Activated CD8-positive, alpha-beta T cell treated with anti-CD3 and anti-CD28 coated beads for 36 hours (primary cell): ENCODE results near the gene HS6ST2. TPM values are rescaled to one million over a fixed set of nuclear protein-coding genes. Genes with fewer than 3 reads are reported as not detected.

ENCODE experiments used
- ATAC-seq: fragments of 200-7000 bp; cut with Tn5 transposase; one replicate; pipeline ENCODE4 v1.10.0; 2021; ENCODE audit warnings: mild to moderate bottlenecking, moderate library complexity
- CTCF ChIA-PET: fragments of 350-600 bp; sonication (Branson Sonifier 250); formaldehyde crosslinking; loops from one replicate; lab custom pipeline; 2021; ENCODE audit warnings: antibody characterized with exemption; lab: Charles Lee
- POLR2A ChIA-PET: fragments of 350-600 bp; sonication (Branson Sonifier 250); formaldehyde crosslinking; loops from one replicate; lab custom pipeline; 2021; ENCODE audit warnings: antibody characterized with exemption; lab: Charles Lee
- DNase-seq: peaks from one replicate; pipeline ENCODE4 v3.0.0-alpha.2; 2020
- H3K27ac Mint-ChIP-seq: one replicate; pipeline ENCODE4 v1.8.0; 2021; ENCODE audit warnings: mild to moderate bottlenecking, mixed read lengths
- H3K27me3 Mint-ChIP-seq: one replicate; pipeline ENCODE4 v1.8.0; 2021; ENCODE audit warnings: mixed read lengths
- H3K36me3 Mint-ChIP-seq: one replicate; pipeline ENCODE4 v1.8.0; 2021; ENCODE audit warnings: low read depth, mixed read lengths
- H3K4me1 Mint-ChIP-seq: one replicate; pipeline ENCODE4 v1.8.0; 2021; ENCODE audit warnings: low read depth, mixed read lengths
- H3K4me3 Mint-ChIP-seq: one replicate; pipeline ENCODE4 v1.8.0; 2021; ENCODE audit warnings: mild to moderate bottlenecking, moderate library complexity, mixed read lengths
- H3K9me3 Mint-ChIP-seq: one replicate; pipeline ENCODE4 v1.8.0; 2021; ENCODE audit warnings: mixed read lengths
- intact Hi-C: fragments of 100-400 bp; cut with micrococcal nuclease; formaldehyde crosslinking; loops from one replicate; pipeline ENCODE4 v1.10.0; 2022
- total RNA-seq, 2 experiments: library from RNA; stranded (reverse); gene quantifications; one replicate each; pipeline ENCODE4 v1.2.3, GENCODE V29; 2021
- TF ChIP-seq, protein P1 (sequence below): fragments of 200-600 bp; IDR thresholded peaks from one replicate; pipeline ENCODE4 v1.8.0; 2022; ENCODE audit warnings: antibody characterized with exemption, mild to moderate bottlenecking

The HS6ST2 gene
- total RNA-seq, 2 experiments from 2014 or later: 0.14 to 0.47 TPM

DNA sequence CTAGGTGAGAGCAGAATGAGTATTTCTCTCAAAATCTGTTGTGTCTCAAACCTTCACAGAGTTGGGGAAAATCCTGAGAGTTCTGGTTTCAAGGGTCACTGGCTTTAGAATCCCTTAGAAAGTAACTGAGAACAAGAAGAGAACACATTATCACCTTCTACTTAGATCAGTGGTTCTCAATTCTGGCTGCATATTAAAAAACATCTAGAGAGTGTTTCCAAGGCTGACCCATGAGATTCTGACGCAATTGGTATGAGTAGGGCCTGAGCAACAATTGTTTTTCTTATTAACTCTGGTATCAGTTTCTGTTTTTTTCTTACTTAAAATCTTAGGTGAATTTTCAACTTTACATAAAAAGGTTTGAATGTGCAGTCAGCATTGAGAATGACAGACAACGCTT, 212.8 kb downstream of the HS6ST2 start:
- Mint-ChIP-seq H3K9me3 (no peaks in the 10 kb centered on the region), H3K36me3 (no peaks in the 10 kb centered on the region), H3K27me3 (peaks cover 2% of the 10 kb centered on the region), H3K4me1 (peaks cover 10% of the 10 kb centered on the region), H3K4me3 (no peak overlapping the region), H3K27ac (no peak overlapping the region)
- CTCF ChIA-PET: no interaction called here
- POLR2A ChIA-PET: no interaction called here
- TF ChIP-seq, protein P1, sequence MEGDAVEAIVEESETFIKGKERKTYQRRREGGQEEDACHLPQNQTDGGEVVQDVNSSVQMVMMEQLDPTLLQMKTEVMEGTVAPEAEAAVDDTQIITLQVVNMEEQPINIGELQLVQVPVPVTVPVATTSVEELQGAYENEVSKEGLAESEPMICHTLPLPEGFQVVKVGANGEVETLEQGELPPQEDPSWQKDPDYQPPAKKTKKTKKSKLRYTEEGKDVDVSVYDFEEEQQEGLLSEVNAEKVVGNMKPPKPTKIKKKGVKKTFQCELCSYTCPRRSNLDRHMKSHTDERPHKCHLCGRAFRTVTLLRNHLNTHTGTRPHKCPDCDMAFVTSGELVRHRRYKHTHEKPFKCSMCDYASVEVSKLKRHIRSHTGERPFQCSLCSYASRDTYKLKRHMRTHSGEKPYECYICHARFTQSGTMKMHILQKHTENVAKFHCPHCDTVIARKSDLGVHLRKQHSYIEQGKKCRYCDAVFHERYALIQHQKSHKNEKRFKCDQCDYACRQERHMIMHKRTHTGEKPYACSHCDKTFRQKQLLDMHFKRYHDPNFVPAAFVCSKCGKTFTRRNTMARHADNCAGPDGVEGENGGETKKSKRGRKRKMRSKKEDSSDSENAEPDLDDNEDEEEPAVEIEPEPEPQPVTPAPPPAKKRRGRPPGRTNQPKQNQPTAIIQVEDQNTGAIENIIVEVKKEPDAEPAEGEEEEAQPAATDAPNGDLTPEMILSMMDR: no peak
- DNase-seq (no peak), ATAC-seq (no peak)
- intact Hi-C loops: no loop called here

DNA sequence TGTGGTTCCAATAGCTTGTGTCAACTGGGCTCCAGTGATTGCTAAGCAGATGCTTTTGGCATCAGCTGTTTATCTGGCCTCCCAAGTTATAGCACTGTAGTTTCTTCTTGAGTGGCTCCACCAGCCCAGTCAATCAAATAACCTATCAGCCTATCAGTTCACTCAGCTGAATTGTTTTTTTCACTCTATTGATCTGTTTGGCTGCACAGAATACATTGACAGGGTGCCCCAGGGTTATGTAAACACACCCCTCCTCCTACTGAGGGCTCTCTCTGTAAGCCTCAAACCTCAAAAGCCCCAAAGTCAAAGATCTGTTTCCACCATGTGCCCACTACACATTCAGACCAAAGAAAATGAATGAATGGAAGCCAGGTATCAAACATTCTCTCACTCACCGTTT, 214.0 kb downstream of the HS6ST2 start:
- Mint-ChIP-seq H3K9me3 (no peaks in the 10 kb centered on the region), H3K27me3 (peaks cover 2% of the 10 kb centered on the region), H3K36me3 (no peaks in the 10 kb centered on the region), H3K4me3 (no peak overlapping the region), H3K4me1 (peaks cover 10% of the 10 kb centered on the region), H3K27ac (no peak overlapping the region)
- ATAC-seq (no peak), DNase-seq (no peak)
- TF ChIP-seq, protein P1: no peak
- CTCF ChIA-PET: no interaction called here
- intact Hi-C loops: no loop called here
- POLR2A ChIA-PET: no interaction called here

DNA sequence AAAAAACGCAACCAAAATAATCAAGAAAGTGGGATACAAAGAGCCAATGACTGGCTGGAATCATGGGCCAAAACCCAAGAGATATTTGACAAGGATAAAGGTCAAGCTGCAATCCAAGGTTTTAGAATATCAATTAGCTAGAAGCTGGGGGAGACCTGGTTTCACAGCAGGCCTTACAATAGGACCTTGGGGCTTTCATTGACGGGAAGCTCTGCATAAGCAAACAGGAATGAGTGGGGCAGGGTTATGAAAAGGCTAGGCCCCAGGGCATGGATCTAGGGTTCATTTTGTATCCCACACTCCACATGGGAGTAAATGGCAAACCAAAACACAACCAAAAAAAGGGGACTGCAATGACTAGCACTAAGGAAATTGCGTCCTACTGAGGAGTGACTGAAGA, 215.3 kb downstream of the HS6ST2 start:
- intact Hi-C loops: no loop called here
- ATAC-seq (no peak), DNase-seq (no peak)
- H3K9me3 Mint-ChIP-seq: no peaks in the 10 kb centered on the region
- H3K27me3 Mint-ChIP-seq: no peaks in the 10 kb centered on the region
- peaks cover 19% of the 10 kb centered on the region for H3K4me1 Mint-ChIP-seq
- CTCF ChIA-PET: interaction anchor here (0.6 kb wide), 1 partner anchor 810 kb away, joined by 3 read pairs; no protein-coding TSS in a partner anchor
- POLR2A ChIA-PET: no interaction called here
- TF ChIP-seq, protein P1: no peak
- H3K36me3 Mint-ChIP-seq: no peaks in the 10 kb centered on the region
- H3K4me3 Mint-ChIP-seq: no peak overlapping the region
- H3K27ac Mint-ChIP-seq: no peak overlapping the region

DNA sequence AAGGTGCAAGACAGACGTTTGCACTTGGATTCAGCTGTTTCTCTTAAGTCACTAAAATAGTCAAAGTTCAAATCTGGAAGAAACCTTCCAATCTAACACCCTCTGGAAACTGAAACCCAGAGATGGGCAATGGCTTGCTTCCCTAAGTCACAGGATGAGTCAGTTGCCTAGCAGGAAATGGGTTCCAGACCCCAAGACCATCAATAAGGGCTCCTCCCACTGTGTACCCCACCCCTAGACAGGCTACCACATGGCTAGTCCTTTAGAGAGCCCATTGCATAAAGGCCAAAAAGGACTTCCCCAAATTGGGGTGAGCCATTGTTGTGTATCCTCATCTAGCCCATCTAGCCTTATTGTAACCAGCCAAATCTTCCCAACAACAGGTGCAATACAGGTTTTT, 216.2 kb downstream of the HS6ST2 start:
- intact Hi-C loops: no loop called here
- TF ChIP-seq, protein P1: no peak
- Mint-ChIP-seq H3K36me3 (no peaks in the 10 kb centered on the region), H3K27ac (no peak overlapping the region), H3K27me3 (no peaks in the 10 kb centered on the region), H3K9me3 (no peaks in the 10 kb centered on the region), H3K4me1 (peaks cover 27% of the 10 kb centered on the region), H3K4me3 (no peak overlapping the region)
- DNase-seq (no peak), ATAC-seq (no peak)
- CTCF ChIA-PET: no interaction called here
- POLR2A ChIA-PET: interaction anchor here (0.7 kb wide), 1 partner anchor 215 kb away, joined by 3 read pairs; no protein-coding TSS in a partner anchor

DNA sequence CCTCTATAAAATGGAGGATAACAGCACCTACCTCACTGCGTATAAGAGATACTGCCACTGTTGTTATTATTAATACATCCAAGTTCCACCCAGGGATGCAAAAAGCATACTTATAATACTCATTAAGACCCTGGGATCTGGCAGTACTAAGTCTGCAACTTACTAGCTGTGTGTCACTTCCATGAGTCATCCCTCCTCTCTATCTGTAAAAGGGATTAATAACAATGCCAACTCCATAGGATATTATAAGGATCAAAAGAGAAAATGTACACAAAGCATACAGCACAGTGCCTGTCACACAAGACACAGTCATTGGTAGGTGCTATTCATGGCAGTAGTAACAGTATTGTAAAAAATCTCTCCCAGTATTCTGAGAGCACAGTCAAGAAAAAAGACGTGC, 216.7 kb downstream of the HS6ST2 start:
- POLR2A ChIA-PET: interaction anchor here (0.7 kb wide), 1 partner anchor 215 kb away, joined by 3 read pairs; no protein-coding TSS in a partner anchor
- intact Hi-C loops: no loop called here

More for the DNA sequence above, 216.7 kb downstream of the HS6ST2 start:
- H3K4me3 Mint-ChIP-seq: no peak overlapping the region
- DNase-seq (no peak), ATAC-seq (no peak)
- H3K27ac Mint-ChIP-seq: no peak overlapping the region
- H3K27me3 Mint-ChIP-seq: no peaks in the 10 kb centered on the region
- CTCF ChIA-PET: no interaction called here
- TF ChIP-seq, protein P1: no peak
- H3K36me3 Mint-ChIP-seq: no peaks in the 10 kb centered on the region
- peaks cover 28% of the 10 kb centered on the region for H3K4me1 Mint-ChIP-seq
- H3K9me3 Mint-ChIP-seq: no peaks in the 10 kb centered on the region
